GM18951 (cell line): ENCODE measurements around the gene SLC5A2.
A peak's percentile ranks its signal among the peaks of the same experiment; 100 is the strongest.

Source experiments
- POLR2A ChIP-seq: IDR thresholded peaks from 4 replicates; pipeline ENCODE4 v1.6.1; 2011; ENCODE audit warnings: mild to moderate bottlenecking; ENCODE audit not compliant: insufficient read length, insufficient read depth; ENCODE audit errors: extremely low read depth
- in situ Hi-C: fragments of 300-500 bp; cut with MboI; formaldehyde crosslinking; loops from one replicate; pipeline ENCODE4 v1.12.0; 2022; ENCODE audit warnings: low sequenced_read_pairs, mixed read lengths, inconsistent platforms; ENCODE audit not compliant: unreplicated experiment

Gene SLC5A2

DNA sequence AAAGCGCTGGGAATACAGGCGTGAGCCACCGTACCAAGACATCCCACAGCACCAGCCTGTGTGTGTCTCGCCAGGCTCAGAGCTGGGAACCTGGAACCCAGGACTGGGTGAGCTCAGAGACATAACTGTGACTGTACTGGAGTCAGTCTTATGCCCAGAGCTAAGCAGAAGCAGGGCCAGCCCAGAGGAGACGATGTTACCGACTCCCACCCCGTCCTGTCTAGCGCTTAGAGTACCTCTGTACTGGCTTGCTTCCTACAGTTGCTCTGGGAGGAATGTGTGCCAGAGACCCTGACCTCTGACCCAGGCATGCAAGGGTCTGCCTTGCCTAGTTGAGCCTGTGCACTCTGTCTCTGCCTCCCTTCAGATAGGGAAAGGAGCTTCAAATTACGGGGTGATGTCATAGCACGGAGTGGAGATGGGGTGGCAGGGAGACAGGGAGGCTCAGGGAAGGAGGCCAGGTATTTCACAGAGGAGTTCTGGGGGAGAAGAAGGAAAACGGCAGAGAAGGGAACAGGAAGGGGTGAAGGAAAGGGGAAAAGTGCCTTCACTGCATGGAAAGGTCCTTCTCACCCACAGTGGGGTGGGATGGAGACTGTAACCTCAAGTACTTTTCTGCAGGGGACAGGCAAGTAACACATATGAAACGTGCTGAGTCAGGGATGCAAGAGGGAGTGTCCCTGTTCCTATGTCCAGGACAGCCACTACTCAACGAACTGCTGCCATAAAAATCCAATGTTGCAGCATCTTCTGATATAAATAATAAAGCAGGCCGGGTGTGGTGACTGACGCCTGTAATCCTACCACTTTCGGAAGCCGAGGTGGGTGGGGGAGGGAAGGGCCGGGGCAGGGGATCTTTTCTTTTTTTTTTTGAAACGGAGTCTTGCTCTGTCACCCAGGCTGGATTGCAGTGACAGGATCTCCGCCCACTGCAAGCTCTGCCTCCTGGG is 29.4 kb upstream of the SLC5A2 start:
- in situ Hi-C loops: loop anchor here (25.0 kb wide), 1 partner anchor 409 kb away; the partner anchor contains the start of gene ZNF267
- no peak for TF ChIP-seq POLR2A

DNA sequence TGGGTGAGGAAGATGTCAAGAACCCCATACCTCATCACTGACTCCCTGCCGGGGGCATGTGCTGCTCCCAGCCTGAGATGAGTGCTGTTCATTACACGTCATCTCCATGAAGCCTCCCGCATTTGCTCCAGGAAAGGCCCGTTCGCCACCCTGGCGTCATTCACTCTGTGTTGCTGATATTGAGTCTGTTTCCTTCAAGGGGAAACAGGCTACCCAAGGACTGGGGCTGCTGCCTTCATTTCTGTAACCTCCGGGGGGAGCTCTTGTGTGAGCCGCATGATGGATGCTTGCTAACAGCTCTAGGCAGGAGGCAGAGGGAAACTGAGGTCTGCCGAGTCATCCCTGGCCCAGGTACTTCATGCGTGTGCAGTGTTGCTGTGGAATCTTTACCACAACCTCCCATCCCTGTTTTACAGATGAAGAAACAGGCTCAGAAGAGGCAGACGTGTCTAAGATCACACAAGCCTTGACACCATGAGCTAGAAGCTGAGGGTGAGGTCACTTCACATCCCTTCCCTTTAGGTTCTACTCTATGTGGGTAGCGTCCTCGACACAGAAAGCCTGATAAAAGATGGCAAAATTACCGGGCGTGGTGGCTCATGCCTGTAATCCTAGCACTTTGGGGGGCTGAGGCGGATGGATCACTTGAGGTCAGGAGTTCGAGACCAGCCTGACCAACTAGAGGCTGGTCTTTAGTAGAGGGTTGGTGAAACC is 27.2 kb upstream of the SLC5A2 start:
- in situ Hi-C loops: loop anchor here (25.0 kb wide), 1 partner anchor 407 kb away; the partner anchor contains the start of gene ZNF267
- TF ChIP-seq POLR2A: no peak

DNA sequence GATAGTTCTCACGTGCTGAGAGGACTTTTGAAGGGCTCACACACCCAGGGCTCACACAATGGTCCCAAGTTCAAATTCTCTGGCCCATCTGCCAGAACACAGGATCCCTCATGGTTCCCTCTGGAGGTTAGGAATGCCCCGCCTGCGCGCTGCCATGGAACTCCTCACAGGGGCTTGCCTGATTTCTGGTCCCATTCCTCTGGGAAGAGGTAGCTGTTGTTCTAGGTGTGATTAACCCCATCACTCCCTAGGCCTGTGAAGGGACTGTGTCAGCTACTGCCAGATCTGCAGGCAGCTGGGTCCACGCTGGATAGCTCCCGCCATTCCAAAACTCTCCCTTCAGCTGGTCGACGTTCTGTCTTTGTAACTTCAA is 25.9 kb upstream of the SLC5A2 start:
- no peak for TF ChIP-seq POLR2A
- in situ Hi-C loops: loop anchor here (25.0 kb wide), 1 partner anchor 405 kb away; the partner anchor contains the start of gene ZNF267

DNA sequence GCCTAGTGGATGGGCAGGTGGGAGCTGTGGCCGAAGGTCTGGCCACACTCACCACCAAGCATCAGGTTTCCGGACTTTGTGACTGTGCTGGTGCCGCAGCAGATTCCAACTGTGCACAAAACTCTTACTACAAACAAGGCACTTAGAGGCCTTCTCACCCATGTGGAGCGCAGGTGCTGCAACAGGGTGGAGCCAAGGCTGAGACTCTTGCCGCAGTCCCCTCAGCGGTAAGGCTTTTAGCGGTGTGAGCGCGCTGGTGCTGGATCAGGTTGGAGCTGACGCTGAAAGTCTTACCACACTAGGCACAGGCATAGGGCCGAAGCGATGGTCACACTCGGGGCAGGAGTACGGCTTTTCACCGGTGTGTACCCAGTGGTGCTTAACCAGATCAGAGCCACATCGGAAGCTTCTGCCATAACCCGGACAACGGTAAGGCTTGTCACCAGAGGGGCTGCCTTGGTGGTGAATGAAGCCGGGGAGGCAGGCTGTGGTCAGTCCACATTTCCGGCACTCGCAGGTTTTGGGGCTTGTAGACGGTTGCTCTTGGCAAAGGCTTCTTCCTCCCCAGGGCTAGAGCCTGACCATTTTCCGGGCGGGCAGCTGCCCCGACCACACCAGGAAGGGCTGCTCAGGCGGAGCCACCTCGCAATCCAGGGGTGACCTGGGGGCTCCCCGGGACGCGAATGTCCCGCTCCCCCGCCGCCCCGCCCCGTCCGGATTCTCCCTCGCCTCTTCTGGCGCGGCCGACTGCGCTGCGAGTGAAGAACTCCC is 24.7 kb upstream of the SLC5A2 start:
- in situ Hi-C loops: loop anchor here (25.0 kb wide), 1 partner anchor 404 kb away; the partner anchor contains the start of gene ZNF267
- TF ChIP-seq POLR2A: peak; percentile 33

DNA sequence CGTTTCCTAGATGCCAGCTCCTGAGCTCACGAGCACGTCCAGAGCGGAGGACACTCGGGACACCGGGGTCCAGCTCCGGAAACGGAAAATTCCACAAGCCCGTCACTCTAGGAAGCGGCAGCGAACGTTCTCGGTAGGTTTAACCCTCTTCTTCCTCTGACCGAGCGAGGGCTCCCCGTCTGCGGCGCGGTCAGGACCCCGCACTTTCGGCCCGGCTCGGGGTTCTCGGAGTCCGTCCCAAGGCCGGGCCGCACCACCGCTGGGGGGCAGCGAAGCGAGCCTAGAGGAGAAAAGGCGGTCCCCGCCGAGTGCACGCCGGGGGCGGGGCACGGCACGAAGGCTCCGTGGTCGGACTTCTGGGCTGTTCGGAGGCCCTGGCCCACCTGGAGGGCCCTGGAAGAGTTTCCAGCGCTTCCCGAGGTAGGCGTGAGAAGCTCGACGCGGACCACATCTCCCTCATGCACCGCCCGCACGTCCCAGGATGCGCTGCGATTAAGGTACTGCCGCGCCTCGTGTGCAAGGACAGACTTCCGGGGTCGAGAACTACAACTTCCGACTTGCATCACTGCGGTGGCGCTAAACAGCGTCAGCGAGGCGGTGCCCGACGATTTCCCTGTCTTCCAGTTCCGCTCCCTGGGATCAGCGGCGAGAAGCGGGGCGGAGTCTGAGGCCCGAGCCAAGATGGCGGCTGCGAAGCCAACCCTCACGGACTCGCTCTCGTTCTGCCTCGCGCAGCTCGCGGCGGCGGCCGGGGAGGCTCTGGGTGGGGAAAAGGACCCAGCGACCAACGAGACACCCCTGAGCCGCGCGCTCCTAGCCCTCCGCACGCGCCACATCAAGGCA is 23.9 kb upstream of the SLC5A2 start, which contains the start of gene ARMC5:
TSS of gene ARMC5 (plus strand) at position 658 of the 843 bp plus-strand sequence. CDS start at position 682, 24 bp downstream.
- in situ Hi-C loops: loop anchor here (25.0 kb wide), 1 partner anchor 403 kb away; the partner anchor contains the start of gene ZNF267
- TF ChIP-seq POLR2A: peak; percentile 59

DNA sequence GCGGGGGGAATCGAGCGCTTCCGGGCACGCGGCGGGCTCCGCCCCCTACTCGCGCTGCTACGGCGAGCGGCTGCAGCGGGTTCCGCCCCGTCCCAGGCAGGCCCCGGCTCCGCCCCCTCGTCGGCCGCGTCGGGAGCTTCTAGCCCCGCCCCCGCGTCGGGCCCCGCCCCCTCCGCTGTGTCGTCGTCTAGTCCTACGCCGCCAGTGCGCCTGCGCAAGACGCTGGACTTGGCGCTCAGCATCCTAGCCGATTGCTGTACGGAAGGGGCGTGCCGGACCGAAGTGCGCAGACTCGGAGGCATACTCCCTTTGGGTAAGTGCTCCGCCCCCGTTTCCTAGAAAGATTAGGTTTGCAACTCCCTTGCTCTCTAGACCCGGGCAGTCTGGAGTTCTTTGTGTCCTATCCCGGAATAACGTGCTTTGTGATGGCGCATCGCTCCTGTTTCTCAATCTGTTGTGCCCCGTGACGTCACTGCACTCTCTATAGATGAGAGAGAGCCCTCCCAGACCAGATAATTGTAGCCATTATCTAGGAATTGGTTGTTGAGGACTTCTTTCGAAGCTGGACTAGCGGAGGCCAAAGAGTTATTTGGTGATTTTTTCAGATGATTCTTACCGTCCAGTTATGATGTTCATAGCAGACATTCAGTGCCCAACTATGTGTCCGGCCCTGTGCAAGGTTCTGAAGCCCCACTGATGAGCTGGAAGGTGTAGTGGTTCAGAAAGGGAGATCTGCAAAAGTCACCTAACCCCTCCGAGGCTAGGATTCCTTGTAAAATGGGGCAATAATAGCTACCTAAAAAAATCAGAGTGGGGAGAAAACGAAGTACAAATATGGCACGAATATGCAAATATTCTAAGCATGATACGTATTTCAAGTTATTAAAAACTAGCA is 23.0 kb upstream of the SLC5A2 start:
- in situ Hi-C loops: loop anchor here (25.0 kb wide), 1 partner anchor 402 kb away; the partner anchor contains the start of gene ZNF267
- TF ChIP-seq POLR2A: peak; percentile 47

DNA sequence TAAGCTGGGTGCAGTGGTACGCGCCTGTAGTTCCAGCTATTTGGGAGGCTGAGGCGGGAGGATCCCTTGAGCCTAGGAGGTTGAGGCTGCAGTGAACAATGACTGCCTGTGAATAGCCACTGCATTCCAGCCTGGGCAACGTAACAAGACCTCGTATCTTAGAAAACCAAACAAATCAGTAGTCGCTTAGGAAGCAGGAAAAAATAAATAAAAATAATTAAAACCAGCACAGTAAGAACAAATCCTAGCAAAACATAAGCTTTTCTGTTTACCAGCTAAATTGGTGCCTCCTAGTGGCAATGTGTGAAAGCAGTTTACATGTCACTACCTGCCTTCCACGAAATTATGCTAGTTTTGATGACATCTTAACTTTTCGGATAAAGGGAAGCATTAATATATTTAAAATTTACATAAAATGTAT is 22.3 kb upstream of the SLC5A2 start:
- no peak for TF ChIP-seq POLR2A
- in situ Hi-C loops: loop anchor here (25.0 kb wide), 1 partner anchor 402 kb away; the partner anchor contains the start of gene ZNF267

DNA sequence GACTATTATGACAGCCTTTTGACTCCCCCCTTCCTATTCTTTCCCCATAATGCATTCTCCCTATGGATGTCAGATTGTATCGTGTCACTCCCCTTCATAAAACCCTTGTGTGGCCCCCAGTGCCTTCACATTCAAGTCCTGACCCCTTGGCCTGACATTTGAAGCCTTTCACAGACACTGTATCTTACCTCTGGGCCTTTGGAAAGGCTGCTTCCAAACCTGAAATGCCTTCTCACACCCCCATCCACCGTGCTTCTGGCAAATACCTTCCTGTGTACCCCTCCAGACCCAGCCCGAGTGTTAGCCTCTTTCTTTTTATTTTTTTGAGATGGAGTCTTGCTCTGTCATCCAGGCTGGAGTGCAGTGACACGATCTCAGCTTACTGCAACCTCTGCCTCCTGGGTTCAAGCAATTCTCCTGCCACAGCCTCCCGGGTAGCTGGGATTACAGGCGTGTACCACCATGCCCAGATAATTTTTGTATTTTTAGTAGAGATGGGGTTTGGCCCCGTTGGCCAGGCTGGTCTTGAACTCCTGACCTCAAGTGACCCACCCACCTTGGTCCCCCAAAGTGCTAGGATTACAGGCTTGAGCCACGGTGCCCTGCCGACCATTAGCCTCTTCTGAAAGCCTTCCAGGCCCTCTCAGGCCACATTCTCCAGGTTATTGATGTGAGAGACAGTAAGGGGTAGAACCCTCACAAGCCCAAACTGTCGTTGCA is 21.6 kb upstream of the SLC5A2 start:
- in situ Hi-C loops: loop anchor here (25.0 kb wide), 1 partner anchor 401 kb away; the partner anchor contains the start of gene ZNF267

DNA sequence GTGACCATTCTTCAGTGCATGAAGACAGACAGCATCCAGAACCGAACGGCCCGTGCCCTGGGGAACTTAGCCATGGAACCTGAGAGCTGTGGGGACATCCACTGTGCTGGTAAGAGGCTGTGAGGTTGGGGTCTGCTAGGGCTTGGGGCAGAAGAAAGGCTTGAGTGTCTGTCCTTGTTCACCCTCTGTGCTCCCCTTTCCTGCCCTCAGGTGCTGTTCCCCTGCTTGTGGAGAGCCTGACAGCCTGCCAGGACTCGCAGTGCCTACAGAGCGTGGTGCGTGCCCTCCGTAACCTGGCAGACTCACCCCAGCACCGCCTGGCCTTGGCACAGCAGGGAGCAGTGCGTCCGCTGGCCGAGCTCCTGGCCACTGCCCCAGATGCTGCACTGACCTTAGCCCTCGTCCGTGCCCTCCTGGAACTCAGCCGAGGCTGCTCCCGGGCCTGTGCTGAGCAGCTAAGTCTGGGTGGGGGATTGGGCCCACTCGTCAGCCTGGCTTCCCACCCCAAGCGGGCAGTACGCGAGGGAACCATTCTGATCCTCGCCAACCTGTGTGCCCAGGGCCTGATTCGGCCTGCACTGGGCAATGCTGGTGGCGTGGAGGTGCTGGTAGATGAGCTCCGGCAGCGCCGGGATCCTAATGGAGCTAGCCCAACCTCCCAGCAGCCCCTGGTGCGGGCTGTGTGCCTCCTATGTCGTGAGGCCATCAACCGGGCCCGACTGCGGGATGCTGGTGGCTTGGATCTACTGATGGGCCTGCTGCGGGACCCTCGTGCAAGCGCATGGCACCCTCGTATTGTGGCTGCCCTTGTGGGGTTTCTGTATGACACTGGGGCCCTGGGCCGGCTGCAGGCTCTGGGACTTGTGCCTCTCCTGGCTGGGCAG is 20.8 kb upstream of the SLC5A2 start:
- in situ Hi-C loops: loop anchor here (25.0 kb wide), 1 partner anchor 400 kb away; the partner anchor contains the start of gene ZNF267
- TF ChIP-seq POLR2A: no peak

More for the DNA sequence above, 21.6 kb upstream of the SLC5A2 start:
- no peak for TF ChIP-seq POLR2A

DNA sequence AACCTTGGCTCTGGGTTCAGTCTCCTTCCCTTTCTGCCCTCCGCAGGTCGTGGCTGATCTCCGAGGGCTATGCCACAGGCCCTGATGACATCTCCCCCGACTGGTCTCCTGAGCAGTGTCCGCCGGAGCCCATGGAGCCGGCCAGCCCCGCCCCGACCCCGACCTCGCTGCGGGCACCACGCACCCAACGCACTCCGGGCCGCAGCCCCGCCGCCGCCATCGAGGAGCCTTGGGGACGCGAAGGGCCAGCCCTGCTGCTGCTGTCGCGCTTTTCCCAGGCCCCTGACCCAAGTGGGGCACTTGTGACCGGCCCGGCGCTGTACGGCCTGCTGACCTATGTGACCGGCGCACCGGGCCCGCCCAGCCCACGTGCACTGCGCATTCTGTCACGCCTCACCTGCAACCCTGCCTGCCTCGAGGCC is 18.6 kb upstream of the SLC5A2 start:
- no peak for TF ChIP-seq POLR2A
- in situ Hi-C loops: loop anchor here (25.0 kb wide), 1 partner anchor 398 kb away; the partner anchor contains the start of gene ZNF267
